Measurements from ENCODE around the gene SYNPO2.
A peak's percentile ranks its signal among the peaks of the same experiment; 100 is the strongest.

The SYNPO2 gene

DNA sequence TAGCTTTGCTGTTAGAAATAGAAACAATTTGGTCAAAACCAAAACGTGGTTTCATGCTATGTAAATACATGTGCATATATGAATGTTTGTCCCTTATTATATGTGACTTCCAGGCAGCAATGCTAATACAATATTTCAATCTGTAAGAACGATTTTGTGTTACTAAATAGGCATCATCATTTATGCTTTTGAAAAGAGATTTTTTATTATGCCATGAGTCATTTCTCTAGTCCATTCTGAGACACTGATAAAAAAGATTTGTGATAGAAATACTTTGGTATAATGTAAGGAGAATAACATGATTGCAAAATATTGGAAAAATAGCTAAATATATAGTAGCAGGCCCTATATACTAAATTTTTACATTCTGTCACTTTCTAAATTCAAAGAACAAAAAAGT, 28.9 kb downstream of the SYNPO2 start:
- Histone ChIP-seq H3K27ac (peak overlapping the region; percentile 74 to 81), H3K4me3 (no peak overlapping the region)
- no peak for DNase-seq (ENCODE audit: low spot score)
- TF ChIP-seq, protein P1, sequence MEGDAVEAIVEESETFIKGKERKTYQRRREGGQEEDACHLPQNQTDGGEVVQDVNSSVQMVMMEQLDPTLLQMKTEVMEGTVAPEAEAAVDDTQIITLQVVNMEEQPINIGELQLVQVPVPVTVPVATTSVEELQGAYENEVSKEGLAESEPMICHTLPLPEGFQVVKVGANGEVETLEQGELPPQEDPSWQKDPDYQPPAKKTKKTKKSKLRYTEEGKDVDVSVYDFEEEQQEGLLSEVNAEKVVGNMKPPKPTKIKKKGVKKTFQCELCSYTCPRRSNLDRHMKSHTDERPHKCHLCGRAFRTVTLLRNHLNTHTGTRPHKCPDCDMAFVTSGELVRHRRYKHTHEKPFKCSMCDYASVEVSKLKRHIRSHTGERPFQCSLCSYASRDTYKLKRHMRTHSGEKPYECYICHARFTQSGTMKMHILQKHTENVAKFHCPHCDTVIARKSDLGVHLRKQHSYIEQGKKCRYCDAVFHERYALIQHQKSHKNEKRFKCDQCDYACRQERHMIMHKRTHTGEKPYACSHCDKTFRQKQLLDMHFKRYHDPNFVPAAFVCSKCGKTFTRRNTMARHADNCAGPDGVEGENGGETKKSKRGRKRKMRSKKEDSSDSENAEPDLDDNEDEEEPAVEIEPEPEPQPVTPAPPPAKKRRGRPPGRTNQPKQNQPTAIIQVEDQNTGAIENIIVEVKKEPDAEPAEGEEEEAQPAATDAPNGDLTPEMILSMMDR (IDR thresholded peaks at IDR 0.05): no peak

DNA sequence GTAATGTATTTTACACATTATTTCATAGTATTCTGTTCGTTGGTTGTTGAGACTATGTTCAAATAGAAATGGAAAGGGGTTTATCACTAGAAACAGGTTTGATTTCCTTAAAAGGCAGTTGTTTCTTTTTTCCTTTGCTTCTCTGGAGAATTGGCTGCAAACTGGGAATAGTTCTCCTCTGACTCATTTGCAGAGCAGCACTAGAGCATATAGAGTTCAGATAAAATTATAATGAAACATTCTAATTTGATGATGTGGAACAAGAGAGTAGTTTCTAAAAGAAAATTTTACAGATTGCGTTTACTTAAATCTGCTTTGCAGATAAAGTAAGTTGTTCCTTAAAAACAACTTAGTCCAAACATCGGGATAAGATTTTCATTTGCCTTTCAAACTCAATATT, 29.7 kb downstream of the SYNPO2 start:
- Histone ChIP-seq H3K4me3 (no peak overlapping the region), H3K27ac (peak overlapping the region; percentile 81 to 83)
- DNase-seq (ENCODE audit: low spot score): no peak
- TF ChIP-seq, protein P1 (IDR thresholded peaks at IDR 0.05): no peak

DNA sequence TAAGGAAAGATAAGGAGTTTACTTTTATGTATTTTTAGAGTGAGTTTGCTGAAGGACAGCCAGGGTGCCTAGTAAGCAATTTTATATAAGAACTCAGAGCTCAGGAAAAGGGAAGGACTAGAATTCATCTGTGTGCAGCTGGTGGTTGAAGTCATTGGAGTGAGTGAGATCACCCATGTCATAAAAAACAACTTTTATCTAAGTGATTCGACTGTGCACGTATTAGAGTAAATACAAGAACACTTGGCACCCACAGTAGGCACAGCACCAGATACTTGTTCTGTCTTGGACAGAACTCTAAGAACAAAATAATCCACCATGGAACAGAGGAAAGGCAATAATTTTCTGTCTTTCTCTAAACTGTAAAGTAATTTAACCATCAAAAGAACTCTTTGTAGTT, 31.6 kb downstream of the SYNPO2 start:
- Histone ChIP-seq H3K27ac (peak overlapping the region; percentile 81 to 83), H3K4me3 (no peak overlapping the region)
- TF ChIP-seq, protein P1 (IDR thresholded peaks at IDR 0.05): no peak
- no peak for DNase-seq (ENCODE audit: low spot score)

DNA sequence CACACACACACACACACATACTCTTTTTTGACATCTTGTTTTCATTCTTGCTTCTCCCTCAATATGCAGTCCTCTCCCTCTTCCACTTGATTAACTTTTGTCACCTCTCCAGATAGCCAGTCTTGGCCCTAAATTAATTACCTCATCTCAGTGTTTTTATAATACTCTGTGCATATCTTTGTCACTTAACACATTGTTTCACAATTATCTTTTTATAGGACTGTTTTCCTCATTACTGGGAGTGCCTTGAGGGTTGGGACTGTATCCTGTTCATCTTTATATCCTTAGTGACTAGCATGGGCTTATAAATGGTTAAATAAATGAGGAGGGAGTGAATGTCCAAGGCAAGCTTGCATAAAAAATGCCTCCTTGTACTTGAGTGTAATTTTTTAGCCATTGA, 33.1 kb downstream of the SYNPO2 start:
- TF ChIP-seq, protein P1 (IDR thresholded peaks at IDR 0.05): no peak
- no peak overlapping the region for H3K4me3 ChIP-seq
- no peak for DNase-seq (ENCODE audit: low spot score)
- H3K27ac ChIP-seq: peak overlapping the region; percentile 50 to 81

- H3K27ac ChIP-seq: peak overlapping the region in 1 of 2 donors; percentile 57
- TF ChIP-seq, protein P1 (IDR thresholded peaks at IDR 0.05): no peak
- DNase-seq (ENCODE audit: low spot score): no peak
Measured at GRCh38 chr4:118923891-118924290, 35.2 kb downstream of the SYNPO2 start.

DNA sequence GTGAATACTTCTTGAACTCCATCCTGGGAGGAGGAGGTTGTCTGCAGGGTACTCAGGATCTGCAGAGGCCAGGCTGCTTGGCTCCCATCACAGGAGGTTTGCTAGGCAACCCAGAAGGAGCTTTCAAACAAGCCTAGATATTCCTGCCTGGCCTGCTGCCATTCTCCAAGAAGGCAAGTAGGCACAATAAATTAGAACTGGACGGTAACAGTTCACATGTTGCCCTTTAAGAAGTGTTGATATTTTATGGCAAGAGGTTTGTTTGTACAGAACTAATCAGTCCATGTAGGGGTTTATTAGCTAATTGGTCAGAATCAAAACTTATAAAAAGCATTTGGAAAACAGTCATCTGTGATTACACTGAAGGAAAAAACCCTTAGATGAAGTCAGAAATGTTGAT, 39.3 kb downstream of the SYNPO2 start:
- TF ChIP-seq, protein P1 (IDR thresholded peaks at IDR 0.05): no peak
- H3K4me3 ChIP-seq: no peak overlapping the region
- DNase-seq (ENCODE audit: low spot score): no peak
- H3K27ac ChIP-seq: peak overlapping the region; percentile 36 to 60

More at GRCh38 chr4:118923891-118924290, 35.2 kb downstream of the SYNPO2 start:
- H3K4me3 ChIP-seq: no peak overlapping the region

DNA sequence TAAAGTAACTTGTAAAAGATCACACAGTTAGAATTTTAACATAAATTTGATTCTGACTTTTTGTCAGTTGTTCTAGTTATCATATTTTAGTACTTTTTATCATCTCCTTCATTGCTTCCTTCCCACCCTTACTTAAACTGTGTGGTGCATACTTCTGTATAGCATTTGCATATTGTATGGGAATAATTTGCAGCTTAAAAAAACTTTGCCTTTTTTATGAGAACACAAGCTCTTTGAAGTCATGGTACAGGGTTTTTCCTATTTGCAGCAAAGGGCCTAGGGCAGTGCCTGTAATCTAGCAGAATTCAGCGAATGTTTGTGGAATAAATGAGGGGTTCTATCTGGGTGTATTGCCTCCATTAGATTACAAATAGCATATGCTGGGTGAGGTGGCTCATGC, 41.6 kb downstream of the SYNPO2 start:
- TF ChIP-seq, protein P1 (IDR thresholded peaks at IDR 0.05): no peak
- no peak for DNase-seq (ENCODE audit: low spot score)
- peak overlapping the region in 1 of 2 donors; percentile 45 for H3K27ac ChIP-seq
- no peak overlapping the region for H3K4me3 ChIP-seq
